Measurements from ENCODE around the gene BCAS1.

DNA sequence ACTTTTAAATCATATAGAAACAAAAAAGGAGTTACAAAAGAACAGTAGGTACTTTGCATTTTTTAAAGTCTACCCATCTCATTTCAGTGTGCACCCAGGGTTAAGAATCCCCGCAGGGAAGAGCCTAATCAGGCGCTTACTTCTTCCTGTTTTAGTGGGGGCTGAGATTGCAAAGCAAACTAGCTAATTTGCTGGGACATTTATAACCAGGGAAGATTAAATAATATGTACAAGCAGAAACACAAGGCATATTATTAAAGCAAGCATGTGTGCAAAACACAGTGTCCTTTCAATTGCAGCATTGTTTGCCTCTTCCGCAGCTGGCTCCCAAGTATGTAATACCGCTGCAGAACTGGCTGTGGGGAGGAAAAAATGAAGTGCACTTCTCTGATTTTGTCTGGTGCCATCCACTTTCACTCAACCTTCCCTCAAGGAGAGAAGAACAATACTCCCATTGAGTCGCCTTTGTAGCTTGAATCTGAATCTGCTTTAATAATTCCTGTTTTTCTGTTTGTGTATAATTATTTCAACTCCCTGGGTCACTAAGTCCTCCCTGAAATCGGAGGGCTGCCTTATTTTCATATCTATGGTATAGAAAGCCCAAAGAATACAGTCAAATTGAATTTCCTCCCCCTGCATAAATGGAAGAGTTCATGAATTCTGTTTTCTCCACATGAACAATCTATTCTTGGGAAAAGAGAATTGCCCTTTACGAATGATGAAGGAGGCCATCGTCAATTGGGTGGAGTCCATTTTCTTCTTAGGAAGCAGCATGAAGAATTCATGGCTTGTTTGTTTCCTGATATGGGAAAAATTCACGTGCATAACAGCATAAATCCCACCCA lies 23.3 kb upstream of the BCAS1 start:
- TF ChIP-seq BACH1 (IDR thresholded peaks at IDR 0.05; ENCODE audit: borderline replicate concordance) (no peak), CHD1 (IDR thresholded peaks at IDR 0.05; ENCODE audit: low read depth, low read length) (no peak), RB1 (IDR thresholded peaks at IDR 0.05; ENCODE audit: borderline replicate concordance) (no peak), EZH2 (IDR thresholded peaks at IDR 0.05; ENCODE audit: borderline replicate concordance, control insufficient read depth, low read depth, low read length) (no peak), EP300 (IDR thresholded peaks at IDR 0.05; ENCODE audit: borderline replicate concordance in 1 of 2, control insufficient read depth in 1 of 2, low read depth in 2 of 2, low read length in 2 of 2) (no peak), POLR2AphosphoS5 (IDR thresholded peaks at IDR 0.05; ENCODE audit: low read length) (no peak), SRF (IDR thresholded peaks at IDR 0.05; ENCODE audit: low read depth in 2 of 2, low read length in 2 of 2) (no peak), SIN3A (IDR thresholded peaks at IDR 0.05; ENCODE audit: low read depth, low read length) (no peak), CBX5 (IDR thresholded peaks at IDR 0.05; ENCODE audit: low read depth) (no peak), MEF2A (IDR thresholded peaks at IDR 0.05; ENCODE audit: insufficient read depth, low read depth, low read length) (no peak)
- TF ChIP-seq, protein P1, sequence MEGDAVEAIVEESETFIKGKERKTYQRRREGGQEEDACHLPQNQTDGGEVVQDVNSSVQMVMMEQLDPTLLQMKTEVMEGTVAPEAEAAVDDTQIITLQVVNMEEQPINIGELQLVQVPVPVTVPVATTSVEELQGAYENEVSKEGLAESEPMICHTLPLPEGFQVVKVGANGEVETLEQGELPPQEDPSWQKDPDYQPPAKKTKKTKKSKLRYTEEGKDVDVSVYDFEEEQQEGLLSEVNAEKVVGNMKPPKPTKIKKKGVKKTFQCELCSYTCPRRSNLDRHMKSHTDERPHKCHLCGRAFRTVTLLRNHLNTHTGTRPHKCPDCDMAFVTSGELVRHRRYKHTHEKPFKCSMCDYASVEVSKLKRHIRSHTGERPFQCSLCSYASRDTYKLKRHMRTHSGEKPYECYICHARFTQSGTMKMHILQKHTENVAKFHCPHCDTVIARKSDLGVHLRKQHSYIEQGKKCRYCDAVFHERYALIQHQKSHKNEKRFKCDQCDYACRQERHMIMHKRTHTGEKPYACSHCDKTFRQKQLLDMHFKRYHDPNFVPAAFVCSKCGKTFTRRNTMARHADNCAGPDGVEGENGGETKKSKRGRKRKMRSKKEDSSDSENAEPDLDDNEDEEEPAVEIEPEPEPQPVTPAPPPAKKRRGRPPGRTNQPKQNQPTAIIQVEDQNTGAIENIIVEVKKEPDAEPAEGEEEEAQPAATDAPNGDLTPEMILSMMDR (IDR thresholded peaks at IDR 0.05 in 2 of 3, conservative IDR thresholded peaks at IDR 0.05 in 1 of 3; ENCODE audit: control insufficient read depth in 2 of 3, extremely low read depth in 1 of 3, insufficient read depth in 1 of 3, low read depth in 3 of 3, low read length in 3 of 3) = no peak
- TF ChIP-seq, protein P2, sequence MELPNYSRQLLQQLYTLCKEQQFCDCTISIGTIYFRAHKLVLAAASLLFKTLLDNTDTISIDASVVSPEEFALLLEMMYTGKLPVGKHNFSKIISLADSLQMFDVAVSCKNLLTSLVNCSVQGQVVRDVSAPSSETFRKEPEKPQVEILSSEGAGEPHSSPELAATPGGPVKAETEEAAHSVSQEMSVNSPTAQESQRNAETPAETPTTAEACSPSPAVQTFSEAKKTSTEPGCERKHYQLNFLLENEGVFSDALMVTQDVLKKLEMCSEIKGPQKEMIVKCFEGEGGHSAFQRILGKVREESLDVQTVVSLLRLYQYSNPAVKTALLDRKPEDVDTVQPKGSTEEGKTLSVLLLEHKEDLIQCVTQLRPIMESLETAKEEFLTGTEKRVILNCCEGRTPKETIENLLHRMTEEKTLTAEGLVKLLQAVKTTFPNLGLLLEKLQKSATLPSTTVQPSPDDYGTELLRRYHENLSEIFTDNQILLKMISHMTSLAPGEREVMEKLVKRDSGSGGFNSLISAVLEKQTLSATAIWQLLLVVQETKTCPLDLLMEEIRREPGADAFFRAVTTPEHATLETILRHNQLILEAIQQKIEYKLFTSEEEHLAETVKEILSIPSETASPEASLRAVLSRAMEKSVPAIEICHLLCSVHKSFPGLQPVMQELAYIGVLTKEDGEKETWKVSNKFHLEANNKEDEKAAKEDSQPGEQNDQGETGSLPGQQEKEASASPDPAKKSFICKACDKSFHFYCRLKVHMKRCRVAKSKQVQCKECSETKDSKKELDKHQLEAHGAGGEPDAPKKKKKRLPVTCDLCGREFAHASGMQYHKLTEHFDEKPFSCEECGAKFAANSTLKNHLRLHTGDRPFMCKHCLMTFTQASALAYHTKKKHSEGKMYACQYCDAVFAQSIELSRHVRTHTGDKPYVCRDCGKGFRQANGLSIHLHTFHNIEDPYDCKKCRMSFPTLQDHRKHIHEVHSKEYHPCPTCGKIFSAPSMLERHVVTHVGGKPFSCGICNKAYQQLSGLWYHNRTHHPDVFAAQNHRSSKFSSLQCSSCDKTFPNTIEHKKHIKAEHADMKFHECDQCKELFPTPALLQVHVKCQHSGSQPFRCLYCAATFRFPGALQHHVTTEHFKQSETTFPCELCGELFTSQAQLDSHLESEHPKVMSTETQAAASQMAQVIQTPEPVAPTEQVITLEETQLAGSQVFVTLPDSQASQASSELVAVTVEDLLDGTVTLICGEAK (IDR thresholded peaks at IDR 0.05; ENCODE audit: borderline replicate concordance) = no peak
- TF ChIP-seq, protein P3, sequence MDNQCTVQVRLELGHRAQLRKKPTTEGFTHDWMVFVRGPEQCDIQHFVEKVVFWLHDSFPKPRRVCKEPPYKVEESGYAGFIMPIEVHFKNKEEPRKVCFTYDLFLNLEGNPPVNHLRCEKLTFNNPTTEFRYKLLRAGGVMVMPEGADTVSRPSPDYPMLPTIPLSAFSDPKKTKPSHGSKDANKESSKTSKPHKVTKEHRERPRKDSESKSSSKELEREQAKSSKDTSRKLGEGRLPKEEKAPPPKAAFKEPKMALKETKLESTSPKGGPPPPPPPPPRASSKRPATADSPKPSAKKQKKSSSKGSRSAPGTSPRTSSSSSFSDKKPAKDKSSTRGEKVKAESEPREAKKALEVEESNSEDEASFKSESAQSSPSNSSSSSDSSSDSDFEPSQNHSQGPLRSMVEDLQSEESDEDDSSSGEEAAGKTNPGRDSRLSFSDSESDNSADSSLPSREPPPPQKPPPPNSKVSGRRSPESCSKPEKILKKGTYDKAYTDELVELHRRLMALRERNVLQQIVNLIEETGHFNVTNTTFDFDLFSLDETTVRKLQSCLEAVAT (IDR thresholded peaks at IDR 0.05) = no peak
